GM21515 (cell line): ENCODE results near the gene EVA1C.
"Not testable (repeated sequence)": the region's sequence is repeated elsewhere in the genome, so short reads cannot be mapped to it uniquely, and the experiment has no call there.

Source experiments
- ATAC-seq: cut with Tn5 transposase; IDR thresholded peaks from one replicate; pipeline ENCODE4 v1.9.1; 2021; ENCODE audit not compliant: unreplicated experiment

EVA1C gene

GRCh38 chr21:32549886-32550285 lies 137.4 kb downstream of the EVA1C start:
- ATAC-seq: no peak

- ATAC-seq: no peak
Observed at GRCh38 chr21:32554832-32555638, 142.5 kb downstream of the EVA1C start.

GRCh38 chr21:32558106-32558505 lies 145.6 kb downstream of the EVA1C start:
- ATAC-seq: no peak

GRCh38 chr21:32559006-32559610 lies 146.6 kb downstream of the EVA1C start:
- no peak for ATAC-seq

GRCh38 chr21:32560896-32561295 lies 148.4 kb downstream of the EVA1C start:
- no peak for ATAC-seq

GRCh38 chr21:32561476-32561875 lies 149.0 kb downstream of the EVA1C start:
- not testable (repeated sequence) for ATAC-seq

GRCh38 chr21:32562426-32562825 lies 149.9 kb downstream of the EVA1C start:
- ATAC-seq: no peak

- no peak for ATAC-seq
Observed at GRCh38 chr21:32562915-32563314, 150.4 kb downstream of the EVA1C start.
